ENCODE measurements around the gene DUSP5. TPM values are rescaled to one million over a fixed set of nuclear protein-coding genes. Genes with fewer than 3 reads are reported as not detected.
A peak's percentile ranks its signal among the peaks of the same experiment; 100 is the strongest.

The DUSP5 gene
- total and polyA plus RNA-seq, 2 of the 8 experiments (the other 6 are each of a cell fraction or from before 2014, with no cell fraction given), result 13.6 to 30.3 TPM

- WGBS, 2 experiments (ENCODE audit: extremely low coverage in 1 of 2, insufficient coverage in 1 of 2, insufficient read length in 1 of 2, insufficient replicate concordance in 2 of 2, low coverage in 1 of 2, low lambda C conversion rate in 2 of 2, missing lambda C conversion rate in 1 of 2), result 87% methylated on average over 6 of the region's 6 CpGs; no CpG with 5 or more reads in 1 of the 2 experiments
- Histone ChIP-seq H3K23ac (ENCODE audit: insufficient read length) (no peak overlapping the region), H3K36me3 (ENCODE audit: control insufficient read depth in 2 of 4, insufficient read depth in 4 of 4, low read length in 3 of 4) (peaks cover 5 to 27% (median 13%) of the 10 kb centered on the region in 4 experiments; a peak in 6 of 8 replicates), H2BK12ac (ENCODE audit: low read depth, low read length) (no peak overlapping the region), H3K18ac (ENCODE audit: extremely low read depth, low read length) (no peak overlapping the region), H3K56ac (replicated peaks; ENCODE audit: insufficient read length, low read depth, low read length) (no peak overlapping the region), H3K4me1 (replicated peaks in 1 of 4; ENCODE audit: control insufficient read depth in 3 of 4, insufficient read depth in 4 of 4, low read length in 3 of 4) (no peaks in the 10 kb centered on the region), H3K27ac (ENCODE audit: low read depth, low read length) (no peak overlapping the region), H3K4me3 (ENCODE audit: extremely low read depth in 1 of 4, insufficient read depth in 2 of 4, low read depth in 3 of 4, low read length in 4 of 4) (no peak overlapping the region), H4K5ac (ENCODE audit: insufficient read length, low read depth, low read length) (no peak overlapping the region), H3K14ac (ENCODE audit: insufficient read length) (no peak overlapping the region), H2BK15ac (ENCODE audit: low read length) (no peak overlapping the region), H3K9me3 (ENCODE audit: insufficient read depth in 2 of 2, low read depth in 1 of 2, low read length in 1 of 2) (no peaks in the 10 kb centered on the region), H2AFZ (ENCODE audit: low read length) (no peak overlapping the region), H2BK20ac (ENCODE audit: low read length) (no peak overlapping the region), H3K4me2 (ENCODE audit: insufficient read depth in 1 of 2, low read depth in 2 of 2, low read length in 2 of 2) (no peak overlapping the region), H4K91ac (replicated peaks; ENCODE audit: insufficient read length, low read length) (no peak overlapping the region), H3K79me1 (ENCODE audit: low read depth, low read length) (no peaks in the 10 kb centered on the region; the same call in 1 of the 2 replicates), H3K79me2 (ENCODE audit: control insufficient read depth in 1 of 2, insufficient read depth in 2 of 2, low read length in 2 of 2) (no peaks in the 10 kb centered on the region), H2BK120ac (replicated peaks; ENCODE audit: low read depth, low read length) (no peak overlapping the region), H3K9ac (replicated peaks in 1 of 4; ENCODE audit: extremely low read depth in 1 of 4, low read depth in 3 of 4, low read length in 3 of 4) (peak overlapping the region in 1 of 4 experiments; percentile 34; a peak in 1 of 7 replicates), H3K27me3 (replicated peaks in 1 of 4; ENCODE audit: control insufficient read depth in 3 of 4, extremely low read depth in 1 of 4, insufficient read depth in 3 of 4, low read length in 3 of 4) (no peaks in the 10 kb centered on the region), H2BK5ac (ENCODE audit: low read depth, low read length) (no peak overlapping the region), H2AK5ac (ENCODE audit: low read depth, low read length) (no peak overlapping the region), H4K20me1 (replicated peaks in 1 of 2; ENCODE audit: control insufficient read depth in 1 of 2, insufficient read depth in 2 of 2, low read length in 2 of 2) (no peaks in the 10 kb centered on the region), H3K23me2 (ENCODE audit: low read depth, low read length) (no peaks in the 10 kb centered on the region), H4K8ac (ENCODE audit: extremely low read depth, insufficient read depth, low read length) (no peak overlapping the region), H3K4ac (replicated peaks; ENCODE audit: insufficient read length, low read depth, low read length) (no peak overlapping the region)
- DNase-seq (ENCODE audit: low read depth in 1 of 2, low spot score in 2 of 2) (no peak), FAIRE-seq (no peak)
- CTCF ChIA-PET (ENCODE audit: partially characterized antibody), result interaction anchor here (0.6 to 1.5 kb wide), 9 partner anchors 12 to 158 kb away, joined by 3 to 5 read pairs (median 3); no protein-coding TSS in a partner anchor
- POLR2A ChIA-PET (ENCODE audit: partially characterized antibody), result interaction anchor here (1.5 to 1.8 kb wide), 3 partner anchors 11 to 18 kb away, joined by 4 to 7 read pairs (median 4); no protein-coding TSS in a partner anchor
- TF ChIP-seq POLR2A (IDR thresholded peaks at IDR 0.05; ENCODE audit: control extremely low read depth in 1 of 2, low read depth in 2 of 2, low read length in 2 of 2) (peak; percentile 21 to 48; a peak in 2 of 3 replicates), ATF3 (IDR thresholded peaks at IDR 0.05; ENCODE audit: insufficient read depth, low read depth, low read length) (no peak), ZNF274 (IDR thresholded peaks at IDR 0.05; ENCODE audit: borderline replicate concordance, extremely low read depth, low read length) (no peak)
Observed at GRCh38 chr10:110511734-110512449, 14.2 kb downstream of the DUSP5 start.
